Hepatocyte (in vitro differentiated cells): Measurements from ENCODE around the gene LUZP2. TPM values are rescaled to one million over a fixed set of nuclear protein-coding genes. Genes with fewer than 3 reads are reported as not detected.

Experiments used
- DNase-seq: peaks from one replicate; pipeline ENCODE4 v3.0.0-alpha.2; 2016; ENCODE audit warnings: low spot score
- H2AFZ ChIP-seq: fragments of 200-600 bp; sonication (generic); 2 replicates; pipeline ENCODE4 v1.6.0; 2016; ENCODE audit warnings: antibody characterized with exemption, mild to moderate bottlenecking
- H3K27ac ChIP-seq: fragments of 200-600 bp; sonication (generic); 2 replicates; pipeline ENCODE4 v1.5.1; 2016; ENCODE audit warnings: mild to moderate bottlenecking
- H3K27me3 ChIP-seq: fragments of 200-600 bp; sonication (generic); 2 replicates; pipeline ENCODE4 v1.6.1; 2016
- H3K36me3 ChIP-seq: fragments of 200-600 bp; sonication (generic); replicated peaks from 2 replicates; pipeline ENCODE4 v1.5.1; 2016; ENCODE audit warnings: low read depth; ENCODE audit not compliant: insufficient read depth
- H3K4me1 ChIP-seq: fragments of 200-600 bp; sonication (generic); 2 replicates; pipeline ENCODE4 v1.5.1; 2016; ENCODE audit warnings: mild to moderate bottlenecking, moderate library complexity; ENCODE audit not compliant: insufficient read depth
- H3K4me2 ChIP-seq: fragments of 200-600 bp; sonication (generic); 2 replicates; pipeline ENCODE4 v1.6.0; 2016
- H3K4me3 ChIP-seq: fragments of 200-600 bp; sonication (generic); 2 replicates; pipeline ENCODE4 v1.5.1; 2016; ENCODE audit warnings: mild to moderate bottlenecking
- H3K79me2 ChIP-seq: fragments of 200-600 bp; sonication (generic); 2 replicates; pipeline ENCODE4 v1.6.0; 2017; ENCODE audit warnings: mild to moderate bottlenecking
- H3K9me2 ChIP-seq: fragments of 200-600 bp; sonication (generic); replicated peaks from 2 replicates; pipeline ENCODE4 v1.6.0; 2017; ENCODE audit warnings: mild to moderate bottlenecking; ENCODE audit not compliant: insufficient read depth
- H3K9me3 ChIP-seq: fragments of 200-600 bp; sonication (generic); 2 replicates; pipeline ENCODE4 v1.5.1; 2016; ENCODE audit warnings: low read depth, mild to moderate bottlenecking
- H4K20me1 ChIP-seq: fragments of 200-600 bp; sonication (generic); 2 replicates; pipeline ENCODE4 v1.6.0; 2016; ENCODE audit warnings: mild to moderate bottlenecking; ENCODE audit not compliant: insufficient read depth, poor library complexity, severe bottlenecking
- CTCF ChIP-seq: fragments of 200-600 bp; sonication (generic); IDR thresholded peaks from 2 replicates; pipeline ENCODE4 v1.5.1; 2016; ENCODE audit warnings: antibody characterized with exemption, mild to moderate bottlenecking; ENCODE audit not compliant: poor library complexity
- EZH2 ChIP-seq: fragments of 200-600 bp; sonication (generic); IDR thresholded peaks from 2 replicates; pipeline ENCODE4 v1.6.1; 2016; ENCODE audit warnings: antibody characterized with exemption, mild to moderate bottlenecking, borderline replicate concordance
- EZH2phosphoT487 ChIP-seq: fragments of 200-600 bp; sonication (generic); IDR thresholded peaks from one replicate; pipeline ENCODE4 v1.6.1; 2018; ENCODE audit warnings: antibody characterized with exemption, mild to moderate bottlenecking, low read depth, moderate library complexity; ENCODE audit not compliant: unreplicated experiment, severe bottlenecking
- WGBS: methylation state at CpG from one replicate; pipeline ENCODE4 v1.1.6; 2016; ENCODE audit warnings: low lambda C conversion rate; ENCODE audit errors: missing lambda C conversion rate; 5-methylcytosine and 5-hydroxymethylcytosine counted together
- polyA plus RNA-seq: library from polyadenylated mRNA; unstranded; fragments of >200 nt; fragmentation: Nextera tagmentation; extraction: Ambion mirVana; gene quantifications from 2 replicates; pipeline ENCODE4 v1.2.1, GENCODE V29; 2016
- total RNA-seq: library from RNA; depleted of rRNA; stranded (reverse); fragments of >200 nt; gene quantifications from 2 replicates; pipeline ENCODE4 v1.2.3, GENCODE V29; 2014

LUZP2 gene
- total and polyA plus RNA-seq, 2 experiments from 2014 or later, result 2.2 to 7.9 TPM

- H3K36me3 ChIP-seq, result no peaks in the 10 kb centered on the region
- no peaks in the 10 kb centered on the region for H3K9me2 ChIP-seq
- H3K27ac ChIP-seq, result peak overlapping the region; percentile 43
- H4K20me1 ChIP-seq, result no peaks in the 10 kb centered on the region
- no peak for TF ChIP-seq EZH2phosphoT487
- no peak for TF ChIP-seq CTCF
- no peak for TF ChIP-seq EZH2
- no peak overlapping the region for H3K4me3 ChIP-seq
- peak overlapping the region; percentile 44 for H3K4me2 ChIP-seq
- H2AFZ ChIP-seq, result peak overlapping the region; percentile 18
- H3K9me3 ChIP-seq, result no peaks in the 10 kb centered on the region
- no peaks in the 10 kb centered on the region for H3K27me3 ChIP-seq
- H3K79me2 ChIP-seq, result no peaks in the 10 kb centered on the region
- 63% methylated on average over 2 of the region's 2 CpGs for WGBS
- DNase-seq, result peak; percentile 4
- H3K4me1 ChIP-seq, result peaks cover 5% of the 10 kb centered on the region
These were observed 332.2 kb downstream of the LUZP2 start for GRCh38 chr11:24828938-24829605.

GRCh38 chr11:24833573-24833972 lies 336.7 kb downstream of the LUZP2 start:
- WGBS, result 76% methylated on average over 9 of the region's 9 CpGs
- Histone ChIP-seq H3K79me2 (no peaks in the 10 kb centered on the region), H3K27me3 (no peaks in the 10 kb centered on the region), H3K4me3 (no peak overlapping the region), H2AFZ (no peak overlapping the region), H3K27ac (no peak overlapping the region), H3K9me3 (no peaks in the 10 kb centered on the region), H3K4me2 (no peak overlapping the region), H3K36me3 (no peaks in the 10 kb centered on the region), H3K9me2 (no peaks in the 10 kb centered on the region), H3K4me1 (peaks cover 3% of the 10 kb centered on the region), H4K20me1 (no peaks in the 10 kb centered on the region)
- DNase-seq, result no peak
- TF ChIP-seq EZH2, result no peak
- no peak for TF ChIP-seq EZH2phosphoT487
- no peak for TF ChIP-seq CTCF

GRCh38 chr11:24837112-24837511 lies 340.3 kb downstream of the LUZP2 start:
- H3K4me1 ChIP-seq, result no peaks in the 10 kb centered on the region
- H2AFZ ChIP-seq, result no peak overlapping the region
- no peak overlapping the region for H3K4me2 ChIP-seq
- no peak for DNase-seq
- no peaks in the 10 kb centered on the region for H3K9me3 ChIP-seq
- no peaks in the 10 kb centered on the region for H3K9me2 ChIP-seq
- H3K27ac ChIP-seq, result no peak overlapping the region
- no peaks in the 10 kb centered on the region for H3K36me3 ChIP-seq
- H3K27me3 ChIP-seq, result no peaks in the 10 kb centered on the region
- WGBS, result 82% methylated on average over 2 of the region's 2 CpGs
- TF ChIP-seq EZH2phosphoT487 (no peak), CTCF (no peak), EZH2 (no peak)
- H3K4me3 ChIP-seq, result no peak overlapping the region
- no peaks in the 10 kb centered on the region for H4K20me1 ChIP-seq
- no peaks in the 10 kb centered on the region for H3K79me2 ChIP-seq
